Glutamatergic neuron (in vitro differentiated cells): ENCODE measurements around the gene HSPA12A. TPM values are rescaled to one million over a fixed set of nuclear protein-coding genes. Genes with fewer than 3 reads are reported as not detected.

ENCODE experiments used
- DNase-seq: peaks from one replicate; pipeline ENCODE4 v3.0.0; 2022
- H3K27ac Mint-ChIP-seq: one replicate; pipeline ENCODE4 v1.8.0; 2020; ENCODE audit warnings: mild to moderate bottlenecking, mixed read lengths, inconsistent platforms; ENCODE audit not compliant: unreplicated experiment
- H3K27me3 Mint-ChIP-seq: one replicate; pipeline ENCODE4 v1.8.0; 2020; ENCODE audit warnings: mild to moderate bottlenecking, moderate library complexity, mixed read lengths, inconsistent platforms; ENCODE audit not compliant: unreplicated experiment
- H3K36me3 Mint-ChIP-seq: one replicate; pipeline ENCODE4 v1.8.0; 2020; ENCODE audit warnings: mild to moderate bottlenecking, mixed read lengths, inconsistent platforms; ENCODE audit not compliant: unreplicated experiment
- H3K4me1 Mint-ChIP-seq: one replicate; pipeline ENCODE4 v1.8.0; 2020; ENCODE audit warnings: mild to moderate bottlenecking, low read depth, mixed read lengths, inconsistent platforms; ENCODE audit not compliant: unreplicated experiment
- H3K4me3 Mint-ChIP-seq: one replicate; pipeline ENCODE4 v1.8.0; 2020; ENCODE audit warnings: mild to moderate bottlenecking, mixed read lengths, inconsistent platforms; ENCODE audit not compliant: unreplicated experiment
- H3K9me3 Mint-ChIP-seq: one replicate; pipeline ENCODE4 v1.8.0; 2020; ENCODE audit warnings: mild to moderate bottlenecking, moderate library complexity, mixed read lengths, inconsistent platforms; ENCODE audit not compliant: unreplicated experiment
- CTCF ChIP-seq: fragments of 200-600 bp; sonication (generic); IDR thresholded peaks from one replicate; pipeline ENCODE4 v1.5.0; 2021; ENCODE audit not compliant: partially characterized antibody, unreplicated experiment
- total RNA-seq: library from RNA; stranded (reverse); fragmentation: NEBNext Ultra II Directional; extraction: Animal tissue kit (Norgen Biotek cat#: 25700); gene quantifications from one replicate; pipeline ENCODE4 v1.2.1, GENCODE V29; 2021; ENCODE audit not compliant: unreplicated experiment

HSPA12A gene
- total RNA-seq, 1 donor from 2014 or later = 75.0 TPM

- H3K27me3 Mint-ChIP-seq = peaks cover 9% of the 10 kb centered on the region
- H3K36me3 Mint-ChIP-seq = no peaks in the 10 kb centered on the region
- H3K4me1 Mint-ChIP-seq = peaks cover 23% of the 10 kb centered on the region
- no peak for TF ChIP-seq CTCF
- no peak overlapping the region for H3K4me3 Mint-ChIP-seq
- H3K9me3 Mint-ChIP-seq = peaks cover 10% of the 10 kb centered on the region
- H3K27ac Mint-ChIP-seq = no peak overlapping the region
- DNase-seq = no peak
Measured at GRCh38 chr10:116704926-116705325, 37.4 kb downstream of the HSPA12A start.

- no peak for TF ChIP-seq CTCF
- Mint-ChIP-seq H3K27ac (no peak overlapping the region), H3K4me1 (peaks cover 21% of the 10 kb centered on the region), H3K36me3 (no peaks in the 10 kb centered on the region), H3K9me3 (peaks cover 4% of the 10 kb centered on the region), H3K27me3 (peaks cover 9% of the 10 kb centered on the region), H3K4me3 (no peak overlapping the region)
- DNase-seq = no peak
Measured at GRCh38 chr10:116702165-116702564, 40.2 kb downstream of the HSPA12A start.

- peaks cover 8% of the 10 kb centered on the region for H3K27me3 Mint-ChIP-seq
- H3K4me3 Mint-ChIP-seq = peak overlapping the region; percentile 7
- H3K9me3 Mint-ChIP-seq = peaks cover 7% of the 10 kb centered on the region
- no peak for DNase-seq
- H3K36me3 Mint-ChIP-seq = no peaks in the 10 kb centered on the region
- H3K4me1 Mint-ChIP-seq = peaks cover 20% of the 10 kb centered on the region
- no peak overlapping the region for H3K27ac Mint-ChIP-seq
- no peak for TF ChIP-seq CTCF
Measured at GRCh38 chr10:116699471-116700150, 42.8 kb downstream of the HSPA12A start.

- H3K27ac Mint-ChIP-seq = peak overlapping the region; percentile 90
- no peak for DNase-seq
- H3K36me3 Mint-ChIP-seq = no peaks in the 10 kb centered on the region
- H3K9me3 Mint-ChIP-seq = peaks cover 7% of the 10 kb centered on the region
- H3K4me1 Mint-ChIP-seq = peaks cover 21% of the 10 kb centered on the region
- no peak for TF ChIP-seq CTCF
- peak overlapping the region; percentile 62 for H3K4me3 Mint-ChIP-seq
- peaks cover 8% of the 10 kb centered on the region for H3K27me3 Mint-ChIP-seq
Measured at GRCh38 chr10:116699049-116699448, 43.3 kb downstream of the HSPA12A start.

- Mint-ChIP-seq H3K9me3 (peaks cover 7% of the 10 kb centered on the region), H3K4me3 (no peak overlapping the region), H3K27ac (no peak overlapping the region), H3K27me3 (peaks cover 8% of the 10 kb centered on the region), H3K4me1 (peaks cover 21% of the 10 kb centered on the region), H3K36me3 (no peaks in the 10 kb centered on the region)
- TF ChIP-seq CTCF = no peak
- no peak for DNase-seq
Measured at GRCh38 chr10:116698364-116698763, 44.0 kb downstream of the HSPA12A start.
